IMR-90 (cell line): ENCODE results near the gene SOD2.
"Not testable (repeated sequence)": the region's sequence is repeated elsewhere in the genome, so short reads cannot be mapped to it uniquely, and the experiment has no call there.

ENCODE experiments used
- BHLHE40 ChIP-seq: fragments of 150-350 bp; IDR thresholded peaks from 2 replicates; pipeline ENCODE4 v1.6.1; 2016; ENCODE audit warnings: mild to moderate bottlenecking, low read depth, low read length
- CEBPB ChIP-seq: IDR thresholded peaks from 2 replicates; pipeline ENCODE4 v1.6.1; 2012; ENCODE audit warnings: low read depth, low read length, improper control_type of control experiment
- CHD1 ChIP-seq: IDR thresholded peaks from 2 replicates; pipeline ENCODE4 v1.6.1; 2012; ENCODE audit warnings: low read depth, low read length, improper control_type of control experiment
- MAFK ChIP-seq: IDR thresholded peaks from 2 replicates; pipeline ENCODE4 v1.6.1; 2012; ENCODE audit warnings: low read depth, low read length, improper control_type of control experiment
- MAZ ChIP-seq: IDR thresholded peaks from 2 replicates; pipeline ENCODE4 v1.6.1; 2012; ENCODE audit warnings: low read depth, mild to moderate bottlenecking, low read length, improper control_type of control experiment, moderate library complexity, borderline replicate concordance
- MXI1 ChIP-seq: IDR thresholded peaks from 2 replicates; pipeline ENCODE4 v1.6.1; 2012; ENCODE audit warnings: low read depth, mild to moderate bottlenecking, low read length, moderate library complexity, borderline replicate concordance
- POLR2A ChIP-seq: IDR thresholded peaks from 2 replicates; pipeline ENCODE4 v1.6.1; 2012; ENCODE audit warnings: mild to moderate bottlenecking, low read depth, low read length
- RCOR1 ChIP-seq: IDR thresholded peaks from 2 replicates; pipeline ENCODE4 v1.6.1; 2012; ENCODE audit warnings: mild to moderate bottlenecking, low read length, improper control_type of control experiment; ENCODE audit not compliant: insufficient replicate concordance
- RFX5 ChIP-seq: IDR thresholded peaks from 2 replicates; pipeline ENCODE4 v1.8.0; 2012; ENCODE audit warnings: low read depth, mild to moderate bottlenecking, low read length, moderate library complexity
- SMC3 ChIP-seq: fragments of 150-350 bp; IDR thresholded peaks from 2 replicates; pipeline ENCODE4 v1.6.1; 2016; ENCODE audit warnings: low read depth, mild to moderate bottlenecking, antibody characterized with exemption, low read length, moderate library complexity
- USF2 ChIP-seq: fragments of 150-350 bp; IDR thresholded peaks from 2 replicates; pipeline ENCODE4 v1.6.1; 2017; ENCODE audit warnings: mild to moderate bottlenecking, antibody characterized with exemption, low read length, low read depth
- TF ChIP-seq, protein P1 (sequence below): conservative IDR thresholded peaks from 2 replicates; pipeline ENCODE4 v1.5.1; 2012; ENCODE audit warnings: mild to moderate bottlenecking, low read depth, low read length, improper control_type of control experiment

DNA sequence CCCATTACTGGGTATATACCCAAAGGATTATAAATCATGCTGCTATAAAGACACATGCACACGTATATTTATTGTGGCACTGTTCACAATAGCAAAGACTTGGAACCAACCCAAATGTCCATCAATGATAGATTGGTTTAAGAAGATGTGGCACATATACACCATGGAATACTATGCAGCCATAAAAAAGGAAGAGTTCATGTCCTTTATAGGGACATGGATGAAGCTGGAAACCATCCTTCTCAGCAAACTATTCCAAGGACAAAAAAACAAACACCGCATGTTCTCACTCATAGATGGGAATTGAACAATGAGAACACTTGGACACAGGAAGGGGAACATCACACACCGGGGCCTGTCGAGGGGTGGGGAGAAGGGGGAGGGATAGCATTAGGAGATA lies 16.8 kb downstream of the SOD2 start:
- TF ChIP-seq, protein P1, sequence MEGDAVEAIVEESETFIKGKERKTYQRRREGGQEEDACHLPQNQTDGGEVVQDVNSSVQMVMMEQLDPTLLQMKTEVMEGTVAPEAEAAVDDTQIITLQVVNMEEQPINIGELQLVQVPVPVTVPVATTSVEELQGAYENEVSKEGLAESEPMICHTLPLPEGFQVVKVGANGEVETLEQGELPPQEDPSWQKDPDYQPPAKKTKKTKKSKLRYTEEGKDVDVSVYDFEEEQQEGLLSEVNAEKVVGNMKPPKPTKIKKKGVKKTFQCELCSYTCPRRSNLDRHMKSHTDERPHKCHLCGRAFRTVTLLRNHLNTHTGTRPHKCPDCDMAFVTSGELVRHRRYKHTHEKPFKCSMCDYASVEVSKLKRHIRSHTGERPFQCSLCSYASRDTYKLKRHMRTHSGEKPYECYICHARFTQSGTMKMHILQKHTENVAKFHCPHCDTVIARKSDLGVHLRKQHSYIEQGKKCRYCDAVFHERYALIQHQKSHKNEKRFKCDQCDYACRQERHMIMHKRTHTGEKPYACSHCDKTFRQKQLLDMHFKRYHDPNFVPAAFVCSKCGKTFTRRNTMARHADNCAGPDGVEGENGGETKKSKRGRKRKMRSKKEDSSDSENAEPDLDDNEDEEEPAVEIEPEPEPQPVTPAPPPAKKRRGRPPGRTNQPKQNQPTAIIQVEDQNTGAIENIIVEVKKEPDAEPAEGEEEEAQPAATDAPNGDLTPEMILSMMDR, result not testable (repeated sequence)
- not testable (repeated sequence) for TF ChIP-seq MXI1, CEBPB, USF2, POLR2A, RCOR1, MAZ, CHD1, RFX5, BHLHE40, SMC3, MAFK
